ENCODE data around the gene PPP2R5D.

Gene PPP2R5D

GRCh38 chr6:43060034-43060754, 75.8 kb downstream of the PPP2R5D start:
- no peak for DNase-seq

- DNase-seq = no peak
Measured at GRCh38 chr6:43060755-43061633, 76.6 kb downstream of the PPP2R5D start.

GRCh38 chr6:43061861-43062260, 77.5 kb downstream of the PPP2R5D start:
- no peak for DNase-seq
